Neuronal stem cell (in vitro differentiated cells): ENCODE data around the gene PGP.
A peak's percentile ranks its signal among the peaks of the same experiment; 100 is the strongest.

Source experiments
- DNase-seq: peaks from one replicate; pipeline ENCODE4 v3.0.0-alpha.2; 2013; ENCODE audit warnings: low spot score
- H2AFZ ChIP-seq: one replicate; pipeline ENCODE4 v1.6.1; 2013; ENCODE audit warnings: mild to moderate bottlenecking, low read length, inconsistent platforms
- H2AK5ac ChIP-seq: 2 replicates; pipeline ENCODE4 v1.6.1; 2013; ENCODE audit warnings: low read depth, mild to moderate bottlenecking, inconsistent platforms, low read length, moderate library complexity, mixed read lengths
- H2BK120ac ChIP-seq: 2 replicates; pipeline ENCODE4 v1.6.1; 2013; ENCODE audit warnings: low read depth, mild to moderate bottlenecking, inconsistent platforms, low read length, moderate library complexity, mixed read lengths
- H2BK12ac ChIP-seq: one replicate; pipeline ENCODE4 v1.6.1; 2013; ENCODE audit warnings: low read length, inconsistent platforms
- H2BK15ac ChIP-seq: 2 replicates; pipeline ENCODE4 v1.6.1; 2013; ENCODE audit warnings: mild to moderate bottlenecking, low read length, inconsistent platforms, mixed read lengths
- H2BK5ac ChIP-seq: one replicate; pipeline ENCODE4 v1.6.1; 2013; ENCODE audit warnings: inconsistent platforms, mild to moderate bottlenecking, low read length, moderate library complexity
- H3K14ac ChIP-seq: one replicate; pipeline ENCODE4 v1.6.1; 2013; ENCODE audit warnings: low read length, inconsistent platforms
- H3K18ac ChIP-seq: 2 replicates; pipeline ENCODE4 v1.6.1; 2013; ENCODE audit warnings: low read length, inconsistent platforms
- H3K23ac ChIP-seq: 2 replicates; pipeline ENCODE4 v1.6.1; 2013; ENCODE audit warnings: low read depth, mild to moderate bottlenecking, mixed read lengths, low read length, inconsistent platforms; ENCODE audit not compliant: poor library complexity
- H3K27ac ChIP-seq: replicated peaks from 3 replicates; pipeline ENCODE4 v1.5.1; 2013; ENCODE audit warnings: low read length, inconsistent platforms
- H3K27me3 ChIP-seq, 3 experiments: 2 replicates each; pipeline ENCODE4 v1.6.1; 2013; ENCODE audit warnings: low read length in 3 of 3, mild to moderate bottlenecking in 2 of 3, inconsistent platforms in 1 of 3, low read depth in 1 of 3, mixed read lengths in 1 of 3, moderate library complexity in 1 of 3; ENCODE audit not compliant: control insufficient read depth in 3 of 3, insufficient read depth in 3 of 3
- H3K36me3 ChIP-seq, 2 donors: replicated peaks in 1 of 2; 2 replicates each; pipeline ENCODE4 v1.6.1; 2013; ENCODE audit warnings: low read length in 2 of 2; ENCODE audit not compliant: control insufficient read depth in 2 of 2, insufficient read depth in 2 of 2
- H3K4ac ChIP-seq: 2 replicates; pipeline ENCODE4 v1.6.1; 2013; ENCODE audit warnings: inconsistent platforms, mild to moderate bottlenecking, low read length, moderate library complexity
- H3K4me1 ChIP-seq, 2 donors: 1 replicate in 1 of 2; 2 replicates in 1 of 2; pipeline ENCODE4 v1.6.1; 2013; ENCODE audit warnings: low read length in 2 of 2, low read depth in 1 of 2; ENCODE audit not compliant: control insufficient read depth in 2 of 2, insufficient read depth in 1 of 2
- H3K4me2 ChIP-seq: one replicate; pipeline ENCODE4 v1.6.1; 2013; ENCODE audit warnings: mild to moderate bottlenecking, low read length, inconsistent platforms; ENCODE audit not compliant: insufficient read depth, poor library complexity, severe bottlenecking
- H3K4me3 ChIP-seq, 2 donors: 2 replicates each; pipeline ENCODE4 v1.5.1; 2013; ENCODE audit warnings: low read length in 2 of 2, mild to moderate bottlenecking in 2 of 2, inconsistent platforms in 1 of 2, moderate library complexity in 1 of 2
- H3K79me1 ChIP-seq: one replicate; pipeline ENCODE4 v1.6.1; 2013; ENCODE audit warnings: low read depth, mild to moderate bottlenecking, inconsistent platforms, low read length, moderate library complexity
- H3K9ac ChIP-seq: one replicate; pipeline ENCODE4 v1.6.1; 2013; ENCODE audit warnings: mild to moderate bottlenecking, low read depth, low read length, inconsistent platforms; ENCODE audit not compliant: poor library complexity
- H3K9me3 ChIP-seq, 2 donors: replicated peaks in 1 of 2; 2 replicates each; pipeline versions ENCODE3 to v1.6.1; 2013; ENCODE audit warnings: low read length in 2 of 2, mild to moderate bottlenecking in 2 of 2, inconsistent platforms in 1 of 2, low read depth in 1 of 2, mixed read lengths in 1 of 2, moderate library complexity in 1 of 2; ENCODE audit not compliant: control insufficient read depth in 2 of 2, insufficient read depth in 1 of 2
- H4K8ac ChIP-seq: one replicate; pipeline ENCODE4 v1.6.1; 2013; ENCODE audit warnings: low read depth, mild to moderate bottlenecking, inconsistent platforms, low read length, moderate library complexity
- H4K91ac ChIP-seq: one replicate; pipeline ENCODE4 v1.6.1; 2013; ENCODE audit warnings: low read length, low read depth, mild to moderate bottlenecking, inconsistent platforms; ENCODE audit not compliant: poor library complexity
- WGBS, 2 donors: extraction: QIAGEN DNeasy Blood & Tissue Kit; methylation state at CpG; one replicate each; pipeline ENCODE4 v1.1.7; 2013; ENCODE audit warnings: missing lambda C conversion rate in 2 of 2, mixed read lengths in 1 of 2; ENCODE audit not compliant: insufficient read length in 2 of 2, insufficient replicate concordance in 1 of 2; ENCODE audit errors: extremely low coverage in 2 of 2; 5-methylcytosine and 5-hydroxymethylcytosine counted together

Gene PGP

DNA sequence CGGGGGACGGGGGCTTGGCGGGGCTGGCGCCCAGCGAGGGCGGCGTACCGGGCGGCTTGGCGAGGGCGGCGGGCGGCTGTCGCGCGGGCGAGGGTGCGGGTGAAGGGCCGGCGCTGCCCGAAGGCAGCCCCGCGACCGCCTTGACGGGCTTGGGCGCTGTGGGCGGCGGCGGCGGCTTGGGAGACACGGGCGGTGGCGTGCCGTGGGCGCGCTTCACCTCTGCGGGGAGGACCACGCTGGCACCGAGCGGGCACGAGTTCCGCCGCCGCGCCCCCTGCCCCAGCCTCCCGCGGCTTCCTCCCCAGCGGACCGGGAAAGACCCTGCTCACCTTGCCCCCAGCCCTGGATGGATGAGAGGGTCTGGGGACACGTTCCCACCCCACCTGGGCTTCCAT is 35.5 kb downstream of the PGP start:
- WGBS, 2 donors, result no CpG with 5 or more reads among the region's 50 CpGs
- Histone ChIP-seq H2BK15ac (no peak overlapping the region), H3K36me3 (peaks cover 23 to 58% of the 10 kb centered on the region in 2 donors), H4K8ac (no peak overlapping the region), H2BK5ac (no peak overlapping the region), H3K9ac (no peak overlapping the region), H2AK5ac (peak overlapping the region; percentile 83), H3K79me1 (peaks cover 2% of the 10 kb centered on the region), H2AFZ (no peak overlapping the region), H4K91ac (no peak overlapping the region), H3K4me3 (no peak overlapping the region), H3K27me3 (no peaks in the 10 kb centered on the region), H3K4me1 (peaks cover 0 to 3% of the 10 kb centered on the region in 2 donors), H2BK12ac (no peak overlapping the region), H3K4ac (peak overlapping the region; percentile 53), H3K18ac (peak overlapping the region; percentile 76), H3K14ac (no peak overlapping the region), H3K27ac (no peak overlapping the region), H2BK120ac (no peak overlapping the region), H3K23ac (no peak overlapping the region), H3K4me2 (peak overlapping the region; percentile 18), H3K9me3 (no peaks in the 10 kb centered on the region)
- no peak for DNase-seq

DNA sequence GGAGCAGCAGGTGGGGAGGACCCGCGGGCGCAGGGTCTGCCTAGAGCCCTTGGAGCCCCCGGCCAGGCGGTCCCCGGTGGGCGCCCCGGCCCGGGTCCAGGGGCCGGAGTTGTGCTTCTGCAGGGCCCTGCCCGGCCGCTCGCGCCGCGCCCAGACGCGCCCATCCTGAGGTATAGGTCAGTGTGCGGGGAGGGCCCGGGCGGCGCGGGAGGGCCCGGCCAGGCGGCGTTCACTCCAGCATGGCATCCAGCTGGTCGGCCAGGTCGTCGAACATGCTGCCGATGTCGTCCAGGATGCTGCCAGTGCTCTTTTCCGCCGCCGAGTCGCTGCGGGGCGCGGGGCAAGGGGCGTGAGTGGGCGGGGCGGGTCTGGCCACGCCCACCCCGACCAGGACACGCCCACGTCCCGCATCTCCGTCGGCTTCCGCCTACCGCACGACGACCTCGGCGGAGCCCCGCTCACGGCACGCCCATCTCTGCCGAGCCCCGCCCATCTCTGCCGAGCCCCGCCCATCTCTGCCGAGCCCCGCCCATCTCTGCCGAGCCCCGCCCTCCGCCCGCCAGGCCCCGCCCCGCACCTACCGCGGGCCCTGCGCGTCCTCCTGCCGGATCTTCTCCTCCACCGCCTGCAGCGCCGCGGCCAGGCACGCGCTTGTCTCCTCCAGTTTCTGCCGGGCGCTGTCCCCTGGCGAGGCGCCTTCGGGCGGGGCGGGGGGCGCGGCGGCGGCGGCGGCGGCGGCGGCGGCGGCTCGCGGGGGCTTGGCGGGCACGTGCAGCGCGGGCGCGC is 36.1 kb downstream of the PGP start:
- Histone ChIP-seq H4K91ac (no peak overlapping the region), H2AFZ (no peak overlapping the region), H3K4me2 (peak overlapping the region; percentile 18), H3K36me3 (peaks cover 27 to 61% of the 10 kb centered on the region in 2 donors), H3K14ac (no peak overlapping the region), H2AK5ac (peak overlapping the region; percentile 83), H2BK120ac (no peak overlapping the region), H3K23ac (no peak overlapping the region), H2BK12ac (no peak overlapping the region), H3K27me3 (no peaks in the 10 kb centered on the region), H3K9ac (no peak overlapping the region), H3K27ac (no peak overlapping the region), H3K18ac (peak overlapping the region; percentile 57), H3K4me1 (peaks cover 0 to 3% of the 10 kb centered on the region in 2 donors), H2BK15ac (no peak overlapping the region), H4K8ac (no peak overlapping the region), H2BK5ac (no peak overlapping the region), H3K79me1 (peaks cover 2% of the 10 kb centered on the region), H3K4me3 (no peak overlapping the region), H3K9me3 (no peaks in the 10 kb centered on the region), H3K4ac (no peak overlapping the region)
- no peak for DNase-seq
- no CpG with 5 or more reads among the region's 106 CpGs for WGBS, 2 donors

DNA sequence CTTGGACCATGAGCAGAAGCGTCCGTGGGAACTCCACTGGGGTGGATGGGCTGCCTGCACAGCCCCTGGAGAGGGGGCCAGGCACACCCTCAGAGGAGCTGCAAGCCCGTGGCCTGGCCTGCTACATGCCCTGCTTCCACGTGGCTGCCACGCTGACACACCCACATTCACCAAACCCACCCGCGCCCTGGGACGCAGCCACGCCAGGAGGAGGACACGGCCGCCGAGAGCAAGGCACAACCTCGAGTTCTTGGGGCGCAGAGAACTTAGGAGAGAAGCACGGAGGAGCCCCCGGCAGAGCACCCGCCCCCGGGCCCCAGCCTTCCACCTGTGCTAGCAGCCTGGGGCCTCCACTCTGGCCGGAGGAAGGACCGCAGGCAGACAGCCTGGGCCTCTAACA is 37.1 kb downstream of the PGP start:
- Histone ChIP-seq H3K79me1 (peaks cover 2% of the 10 kb centered on the region), H2AFZ (no peak overlapping the region), H3K4ac (no peak overlapping the region), H4K91ac (no peak overlapping the region), H2BK120ac (no peak overlapping the region), H2AK5ac (no peak overlapping the region), H3K27ac (no peak overlapping the region), H3K14ac (no peak overlapping the region), H4K8ac (no peak overlapping the region), H3K36me3 (peaks cover 25 to 63% of the 10 kb centered on the region in 2 donors), H3K4me3 (no peak overlapping the region), H2BK12ac (no peak overlapping the region), H3K9me3 (no peaks in the 10 kb centered on the region), H3K27me3 (no peaks in the 10 kb centered on the region), H3K18ac (no peak overlapping the region), H3K9ac (no peak overlapping the region), H3K4me2 (no peak overlapping the region), H3K4me1 (peaks cover 0 to 3% of the 10 kb centered on the region in 2 donors), H2BK15ac (no peak overlapping the region), H3K23ac (no peak overlapping the region), H2BK5ac (peak overlapping the region; percentile 5)
- no peak for DNase-seq
- no CpG with 5 or more reads among the region's 20 CpGs for WGBS, 2 donors

DNA sequence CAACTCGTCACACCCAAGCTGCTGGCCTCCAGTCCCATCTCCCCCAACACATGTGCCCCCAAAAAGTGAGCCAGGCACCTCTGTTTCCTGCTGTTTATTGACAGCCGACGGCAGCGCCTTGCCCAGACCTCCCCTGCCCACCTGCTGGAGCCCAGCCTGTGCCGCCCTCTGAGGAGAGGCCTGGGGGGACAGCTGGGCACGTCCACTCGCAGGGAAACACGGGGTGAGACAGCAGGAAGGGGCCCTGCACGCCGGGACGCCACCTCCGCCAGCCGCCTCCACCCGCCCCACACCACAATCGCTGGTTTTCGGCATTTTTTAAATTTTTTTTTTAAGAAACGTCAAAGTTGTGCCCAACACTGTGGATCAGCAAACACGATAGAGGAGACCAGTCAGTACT is 37.5 kb downstream of the PGP start:
- DNase-seq, result no peak
- H3K14ac ChIP-seq, result peak overlapping the region; percentile 21
- H3K36me3 ChIP-seq, result peaks cover 25 to 61% of the 10 kb centered on the region in 2 donors

More for the DNA sequence above, 37.5 kb downstream of the PGP start:
- H3K4me2 ChIP-seq, result no peak overlapping the region
- H2BK120ac ChIP-seq, result no peak overlapping the region
- H4K91ac ChIP-seq, result no peak overlapping the region
- H3K18ac ChIP-seq, result no peak overlapping the region
- H3K4ac ChIP-seq, result no peak overlapping the region
- H3K79me1 ChIP-seq, result peaks cover 2% of the 10 kb centered on the region
- H2AFZ ChIP-seq, result no peak overlapping the region
- H2BK12ac ChIP-seq, result no peak overlapping the region
- no peak overlapping the region for H3K27ac ChIP-seq
- no CpG with 5 or more reads among the region's 18 CpGs for WGBS, 2 donors
- no peak overlapping the region for H4K8ac ChIP-seq
- H3K4me1 ChIP-seq, result peaks cover 0 to 3% of the 10 kb centered on the region in 2 donors
- no peaks in the 10 kb centered on the region for H3K27me3 ChIP-seq
- H2AK5ac ChIP-seq, result no peak overlapping the region
- no peak overlapping the region for H3K9ac ChIP-seq
- H3K9me3 ChIP-seq, result no peaks in the 10 kb centered on the region
- no peak overlapping the region for H2BK15ac ChIP-seq
- peak overlapping the region; percentile 20 for H3K23ac ChIP-seq
- H3K4me3 ChIP-seq, result no peak overlapping the region
- H2BK5ac ChIP-seq, result peak overlapping the region; percentile 5
